GM23338 (cell line): Measurements from ENCODE around the gene CHN2. TPM values are rescaled to one million over a fixed set of nuclear protein-coding genes. Genes with fewer than 3 reads are reported as not detected.

ENCODE experiments used
- ATAC-seq: fragments of 200-7000 bp; cut with Tn5 transposase; 3 replicates; pipeline ENCODE4 v1.9.1; 2020
- DNase-seq: peaks from one replicate; pipeline ENCODE4 v3.0.0-alpha.2; 2015; ENCODE audit warnings: low spot score
- H2AFZ ChIP-seq: fragments of 200-600 bp; sonication (generic); 2 replicates; pipeline ENCODE4 v1.8.0; 2016; ENCODE audit warnings: antibody characterized with exemption, mild to moderate bottlenecking, moderate library complexity
- H3F3A ChIP-seq: fragments of 200-600 bp; sonication (generic); replicated peaks from 2 replicates; pipeline ENCODE4 v1.8.0; 2017; ENCODE audit warnings: antibody characterized with exemption, mixed run types, low read depth
- H3K27ac ChIP-seq: fragments of 200-600 bp; sonication (generic); 2 replicates; pipeline ENCODE4 v1.6.1; 2016; ENCODE audit warnings: low read depth
- H3K27me3 ChIP-seq: fragments of 200-600 bp; sonication (generic); 2 replicates; pipeline ENCODE4 v1.8.0; 2016; ENCODE audit warnings: mild to moderate bottlenecking, mixed run types, moderate library complexity; ENCODE audit not compliant: insufficient read depth
- H3K36me3 ChIP-seq: fragments of 200-600 bp; sonication (generic); 2 replicates; pipeline ENCODE4 v1.8.0; 2016; ENCODE audit warnings: mild to moderate bottlenecking; ENCODE audit not compliant: insufficient read depth
- H3K4me1 ChIP-seq: fragments of 200-600 bp; sonication (generic); 2 replicates; pipeline ENCODE4 v1.8.0; 2016; ENCODE audit warnings: mild to moderate bottlenecking, moderate library complexity; ENCODE audit not compliant: insufficient read depth
- H3K4me2 ChIP-seq: fragments of 200-600 bp; sonication (generic); 2 replicates; pipeline ENCODE4 v1.7.1; 2017; ENCODE audit warnings: mixed run types
- H3K4me3 ChIP-seq: fragments of 200-600 bp; sonication (generic); 2 replicates; pipeline ENCODE4 v1.6.1; 2016; ENCODE audit warnings: mixed run types
- H3K79me2 ChIP-seq: fragments of 200-600 bp; sonication (generic); replicated peaks from 2 replicates; pipeline ENCODE4 v1.8.0; 2017; ENCODE audit warnings: mild to moderate bottlenecking; ENCODE audit not compliant: insufficient read depth
- H3K9me2 ChIP-seq: fragments of 200-600 bp; sonication (generic); 2 replicates; pipeline ENCODE4 v1.8.0; 2017; ENCODE audit not compliant: insufficient read depth
- H4K20me1 ChIP-seq: fragments of 200-600 bp; sonication (generic); replicated peaks from 2 replicates; pipeline ENCODE4 v1.8.0; 2017; ENCODE audit warnings: mild to moderate bottlenecking; ENCODE audit not compliant: insufficient read depth
- H3K27ac Mint-ChIP-seq: 2 replicates; pipeline ENCODE4 v1.8.0; 2020; ENCODE audit warnings: inconsistent platforms, mild to moderate bottlenecking, moderate library complexity, mixed read lengths
- H3K27me3 Mint-ChIP-seq: 3 replicates; pipeline ENCODE4 v1.8.0; 2022; ENCODE audit warnings: low read depth, mild to moderate bottlenecking, moderate library complexity, mixed read lengths, inconsistent platforms; ENCODE audit not compliant: insufficient read depth, poor library complexity
- H3K36me3 Mint-ChIP-seq: 3 replicates; pipeline ENCODE4 v1.8.0; 2021; ENCODE audit warnings: low read depth, mild to moderate bottlenecking, inconsistent platforms, moderate library complexity, mixed read lengths
- H3K4me1 Mint-ChIP-seq: 3 replicates; pipeline ENCODE4 v1.8.0; 2020; ENCODE audit warnings: mild to moderate bottlenecking, inconsistent platforms, mixed read lengths
- H3K4me3 Mint-ChIP-seq: 3 replicates; pipeline ENCODE4 v1.8.0; 2021; ENCODE audit warnings: moderate library complexity, mild to moderate bottlenecking, inconsistent platforms, mixed read lengths
- H3K9me3 Mint-ChIP-seq: 3 replicates; pipeline ENCODE4 v1.8.0; 2020; ENCODE audit warnings: moderate library complexity, mild to moderate bottlenecking, inconsistent platforms, mixed read lengths
- CTCF ChIP-seq, 2 experiments: fragments of 200-600 bp in 1 of 2; sonication (generic) in 1 of 2; conservative IDR thresholded peaks; 2 replicates each; pipeline versions ENCODE4 v1.5.1 to v1.6.1; 2016 to 2017; ENCODE audit warnings: antibody characterized with exemption in 2 of 2, low read depth in 2 of 2, mild to moderate bottlenecking in 2 of 2, moderate library complexity in 1 of 2
- EZH2phosphoT487 ChIP-seq: fragments of 200-600 bp; sonication (generic); IDR thresholded peaks from one replicate; pipeline ENCODE4 v1.8.1; 2018; ENCODE audit warnings: antibody characterized with exemption; ENCODE audit not compliant: unreplicated experiment
- REST ChIP-seq: IDR thresholded peaks from one replicate; pipeline ENCODE4 v1.6.1; 2018; ENCODE audit warnings: antibody characterized with exemption; ENCODE audit not compliant: unreplicated experiment
- ZNF331 ChIP-seq: fragments of 250-450 bp; sonication (Bioruptor Pico); IDR thresholded peaks from 2 replicates; pipeline ENCODE4 v1.5.0; 2020; ENCODE audit warnings: low read depth, mild to moderate bottlenecking, moderate library complexity
- polyA plus RNA-seq: library from polyadenylated mRNA; unstranded; fragments of >200 nt; fragmentation: Nextera tagmentation; extraction: Ambion mirVana; gene quantifications from 2 replicates; pipeline ENCODE4 v1.2.1, GENCODE V29; 2016
- total RNA-seq: library from RNA; depleted of rRNA; stranded (reverse); fragments of >200 nt; shearing (Covaris generic); gene quantifications from 2 replicates; pipeline ENCODE4 v1.2.3, GENCODE V29; 2014

CHN2 gene
- total and polyA plus RNA-seq, 2 experiments from 2014 or later = 6.1 to 7.5 TPM

DNA sequence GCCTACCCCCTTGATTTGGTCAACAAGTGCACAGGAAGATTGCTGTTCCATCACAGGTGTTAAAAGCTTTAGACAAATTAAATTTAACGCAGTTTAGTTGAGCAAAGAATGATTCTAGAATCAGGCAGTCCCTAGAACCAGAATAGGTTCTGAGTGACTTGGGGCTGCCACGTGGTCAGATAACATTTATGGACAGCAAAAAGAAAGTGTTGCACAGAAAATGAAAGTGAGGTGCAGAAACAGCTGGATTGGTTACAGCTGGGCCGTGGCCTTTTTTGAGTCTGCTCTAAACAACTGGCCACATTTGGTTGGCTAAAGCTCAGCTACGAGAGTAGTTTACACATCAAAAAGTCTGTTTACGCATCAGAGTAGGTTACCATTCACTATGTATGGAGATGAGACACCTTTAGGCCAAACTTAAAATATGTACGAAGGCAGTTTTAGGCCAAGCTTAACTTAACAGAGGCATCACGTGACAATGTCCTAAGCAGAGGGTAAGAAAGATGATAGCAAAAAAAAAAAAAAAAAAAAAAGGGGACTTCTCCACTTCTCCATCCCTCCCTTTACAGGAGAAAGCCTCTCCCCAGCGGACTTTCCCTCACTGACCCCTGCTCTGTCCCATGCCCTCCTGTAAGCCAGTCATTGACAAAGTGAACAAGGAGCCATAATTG lies 235.8 kb downstream of the CHN2 start:
- Mint-ChIP-seq H3K36me3 (no peaks in the 10 kb centered on the region), H3K27me3 (no peaks in the 10 kb centered on the region), H3K4me1 (peaks cover 9% of the 10 kb centered on the region; the same call in 2 of the 3 replicates), H3K4me3 (no peak overlapping the region), H3K9me3 (no peaks in the 10 kb centered on the region), H3K27ac (no peak overlapping the region)
- 0 out of 2 replicates have a peak overlapping the region, but pooled peaks have one; percentile 47 for H2AFZ ChIP-seq
- H4K20me1 ChIP-seq = no peaks in the 10 kb centered on the region
- H3K27me3 ChIP-seq = no peaks in the 10 kb centered on the region
- no peaks in the 10 kb centered on the region for H3K36me3 ChIP-seq
- H3K27ac ChIP-seq = no peak overlapping the region
- TF ChIP-seq CTCF (conservative IDR thresholded peaks at IDR 0.05; ENCODE audit: low read depth in 2 of 2) (no peak), REST (no peak), ZNF331 (CRISPR knock-in tag) (no peak)
- H3K4me2 ChIP-seq = no peak overlapping the region
- ATAC-seq (no peak), DNase-seq (no peak)
- H3K9me2 ChIP-seq = no peaks in the 10 kb centered on the region
- H3F3A ChIP-seq = no peaks in the 10 kb centered on the region
- no peaks in the 10 kb centered on the region for H3K79me2 ChIP-seq
- H3K4me1 ChIP-seq = no peaks in the 10 kb centered on the region
- no peak overlapping the region for H3K4me3 ChIP-seq

- H3F3A ChIP-seq = no peaks in the 10 kb centered on the region
- no peak overlapping the region for H3K4me3 ChIP-seq
- no peak overlapping the region for H2AFZ ChIP-seq
- H3K27ac ChIP-seq = no peak overlapping the region
- H3K36me3 ChIP-seq = no peaks in the 10 kb centered on the region
- DNase-seq (no peak), ATAC-seq (no peak)
- H3K4me3 Mint-ChIP-seq = no peak overlapping the region
- no peaks in the 10 kb centered on the region for H3K79me2 ChIP-seq
- no peaks in the 10 kb centered on the region for H3K27me3 Mint-ChIP-seq
- H3K4me1 Mint-ChIP-seq = peaks cover 9% of the 10 kb centered on the region; the same call in 2 of the 3 replicates
- H3K27me3 ChIP-seq = no peaks in the 10 kb centered on the region
- no peaks in the 10 kb centered on the region for H3K9me3 Mint-ChIP-seq
- H3K27ac Mint-ChIP-seq = no peak overlapping the region
- H3K4me2 ChIP-seq = no peak overlapping the region
- TF ChIP-seq EZH2phosphoT487 (no peak), ZNF331 (CRISPR knock-in tag) (no peak)
- no peaks in the 10 kb centered on the region for H4K20me1 ChIP-seq
- no peaks in the 10 kb centered on the region for H3K4me1 ChIP-seq
- H3K36me3 Mint-ChIP-seq = no peaks in the 10 kb centered on the region
- no peaks in the 10 kb centered on the region for H3K9me2 ChIP-seq
Measured at GRCh38 chr7:29431686-29432085, 237.1 kb downstream of the CHN2 start.
